Measurements from ENCODE around the gene ISLR2.
A peak's percentile ranks its signal among the peaks of the same experiment; 100 is the strongest.

ISLR2 gene

GRCh38 chr15:74109713-74110112 lies 20.7 kb upstream of the ISLR2 start:
- Histone ChIP-seq H3K36me3 (ENCODE audit: insufficient read depth, insufficient read length, low read length) (no peaks in the 10 kb centered on the region), H3K4me1 (ENCODE audit: insufficient read depth, insufficient read length) (no peaks in the 10 kb centered on the region), H3K27me3 (ENCODE audit: insufficient read depth, insufficient read length) (no peaks in the 10 kb centered on the region), H3K9me3 (ENCODE audit: insufficient read depth, low read length) (no peaks in the 10 kb centered on the region), H3K9ac (ENCODE audit: insufficient read length, low read depth) (no peak overlapping the region), H3K4me3 (ENCODE audit: insufficient read length, low read depth) (no peak overlapping the region)
- TF ChIP-seq YY1 (IDR thresholded peaks at IDR 0.05; ENCODE audit: insufficient read depth, insufficient read length) (no peak), ZNF274 (IDR thresholded peaks at IDR 0.05; ENCODE audit: low read depth, low read length) (no peak), SUZ12 (IDR thresholded peaks at IDR 0.05; ENCODE audit: extremely low read depth, insufficient read depth, insufficient read length) (no peak)
- no peak for DNase-seq (ENCODE audit: low read depth, low spot score)

- Histone ChIP-seq H3K36me3 (ENCODE audit: insufficient read depth, insufficient read length, low read length) (no peaks in the 10 kb centered on the region), H3K27me3 (ENCODE audit: insufficient read depth, insufficient read length) (peaks cover 24% of the 10 kb centered on the region), H3K4me3 (ENCODE audit: insufficient read length, low read depth) (no peak overlapping the region), H3K9me3 (ENCODE audit: insufficient read depth, low read length) (no peaks in the 10 kb centered on the region), H3K4me1 (ENCODE audit: insufficient read depth, insufficient read length) (peaks cover 14% of the 10 kb centered on the region), H3K9ac (ENCODE audit: insufficient read length, low read depth) (no peak overlapping the region)
- TF ChIP-seq YY1 (IDR thresholded peaks at IDR 0.05; ENCODE audit: insufficient read depth, insufficient read length) (no peak), ZNF274 (IDR thresholded peaks at IDR 0.05; ENCODE audit: low read depth, low read length) (no peak), SUZ12 (IDR thresholded peaks at IDR 0.05; ENCODE audit: extremely low read depth, insufficient read depth, insufficient read length) (no peak)
- DNase-seq (ENCODE audit: low read depth, low spot score): no peak
These were observed 10.0 kb upstream of the ISLR2 start for GRCh38 chr15:74120426-74120825.

DNA sequence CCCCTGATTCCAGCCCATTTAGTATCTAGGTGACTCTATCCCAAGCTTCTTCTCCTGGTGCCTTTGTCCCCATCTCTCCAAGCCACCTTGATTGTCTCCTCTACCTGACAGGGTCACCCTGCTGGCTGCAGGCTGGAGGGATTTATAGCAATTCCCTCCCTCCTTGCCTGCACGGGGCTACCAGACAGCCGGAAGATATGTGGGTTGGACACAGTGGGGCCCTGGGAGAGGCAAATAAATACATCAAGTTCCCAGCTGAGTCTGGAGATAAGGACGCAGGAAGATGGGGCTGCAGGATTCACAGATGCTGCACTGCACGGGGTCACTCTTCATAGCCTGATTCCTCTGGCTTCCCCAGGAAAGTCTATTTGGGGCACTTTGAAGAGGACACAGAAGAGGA lies 9.3 kb upstream of the ISLR2 start:
- H3K9ac ChIP-seq (ENCODE audit: insufficient read length, low read depth): no peak overlapping the region
- peaks cover 14% of the 10 kb centered on the region for H3K4me1 ChIP-seq (ENCODE audit: insufficient read depth, insufficient read length)
- H3K4me3 ChIP-seq (ENCODE audit: insufficient read length, low read depth): no peak overlapping the region
- H3K27me3 ChIP-seq (ENCODE audit: insufficient read depth, insufficient read length): peaks cover 28% of the 10 kb centered on the region
- no peaks in the 10 kb centered on the region for H3K9me3 ChIP-seq (ENCODE audit: insufficient read depth, low read length)
- no peak for DNase-seq (ENCODE audit: low read depth, low spot score)
- TF ChIP-seq YY1 (IDR thresholded peaks at IDR 0.05; ENCODE audit: insufficient read depth, insufficient read length) (no peak), ZNF274 (IDR thresholded peaks at IDR 0.05; ENCODE audit: low read depth, low read length) (no peak), SUZ12 (IDR thresholded peaks at IDR 0.05; ENCODE audit: extremely low read depth, insufficient read depth, insufficient read length) (no peak)
- no peaks in the 10 kb centered on the region for H3K36me3 ChIP-seq (ENCODE audit: insufficient read depth, insufficient read length, low read length)

DNA sequence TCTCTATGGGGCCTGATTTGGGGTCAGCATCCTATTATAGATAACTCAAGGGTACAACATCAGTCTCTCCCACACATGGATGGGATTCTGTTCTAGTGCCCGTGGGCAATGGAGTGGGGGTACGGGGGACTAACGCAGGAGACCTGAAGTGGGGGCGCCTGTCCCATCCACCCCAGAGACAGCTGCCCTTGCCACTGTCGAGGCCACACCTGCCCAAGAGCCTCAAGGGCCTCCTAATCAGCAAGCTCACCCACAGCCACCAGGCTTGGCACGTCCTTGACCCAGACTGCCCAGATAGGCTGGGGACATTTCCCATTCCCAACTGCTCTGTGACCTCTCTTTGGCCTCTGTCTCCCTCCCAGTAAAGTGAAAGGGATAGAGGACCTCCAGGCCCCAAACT lies 8.5 kb upstream of the ISLR2 start:
- H3K4me3 ChIP-seq (ENCODE audit: insufficient read length, low read depth): no peak overlapping the region
- H3K27me3 ChIP-seq (ENCODE audit: insufficient read depth, insufficient read length): peaks cover 35% of the 10 kb centered on the region
- no peak for TF ChIP-seq ZNF274 (IDR thresholded peaks at IDR 0.05; ENCODE audit: low read depth, low read length)
- TF ChIP-seq SUZ12 (IDR thresholded peaks at IDR 0.05; ENCODE audit: extremely low read depth, insufficient read depth, insufficient read length): no peak
- TF ChIP-seq YY1 (IDR thresholded peaks at IDR 0.05; ENCODE audit: insufficient read depth, insufficient read length): no peak
- H3K36me3 ChIP-seq (ENCODE audit: insufficient read depth, insufficient read length, low read length): no peaks in the 10 kb centered on the region
- H3K4me1 ChIP-seq (ENCODE audit: insufficient read depth, insufficient read length): peaks cover 14% of the 10 kb centered on the region
- H3K9ac ChIP-seq (ENCODE audit: insufficient read length, low read depth): peak overlapping the region; percentile 34
- DNase-seq (ENCODE audit: low read depth, low spot score): no peak
- H3K9me3 ChIP-seq (ENCODE audit: insufficient read depth, low read length): no peaks in the 10 kb centered on the region

DNA sequence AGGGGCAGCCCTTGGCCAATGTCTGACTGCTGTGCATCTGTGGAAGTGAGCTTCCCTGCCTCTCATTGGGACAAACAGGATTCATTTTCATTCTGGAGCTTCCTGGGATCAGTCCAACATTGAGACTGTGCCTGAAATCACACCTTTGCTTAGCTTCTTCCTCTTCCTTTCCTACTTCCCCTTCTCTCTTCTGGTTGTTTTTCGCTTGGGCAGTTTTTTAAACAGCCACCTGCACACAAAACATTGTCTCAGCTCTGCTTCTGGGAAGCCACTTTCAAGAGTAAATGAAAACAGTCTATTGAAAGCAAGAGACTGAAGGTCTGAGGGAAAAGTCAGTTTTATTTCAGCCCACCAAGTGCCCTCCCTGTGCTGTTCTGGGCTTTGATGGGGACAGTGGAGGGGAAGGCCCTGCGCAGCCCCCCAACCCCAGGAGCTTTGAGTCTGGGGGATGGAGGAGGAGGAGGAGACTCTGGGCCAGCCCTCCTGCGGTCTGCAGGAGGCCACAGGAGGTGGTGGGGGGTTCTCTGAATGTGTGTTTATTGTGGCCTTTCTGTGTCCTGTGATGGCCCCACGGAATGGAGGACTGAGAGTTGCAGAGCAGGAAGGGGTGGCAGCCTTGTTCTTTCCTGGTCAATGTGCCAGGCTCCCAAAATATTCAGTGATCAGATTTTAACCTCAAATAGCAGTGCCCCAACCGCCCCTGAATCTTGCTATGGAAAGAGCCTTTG lies 7.8 kb upstream of the ISLR2 start:
- no peaks in the 10 kb centered on the region for H3K9me3 ChIP-seq (ENCODE audit: insufficient read depth, low read length)
- H3K4me3 ChIP-seq (ENCODE audit: insufficient read length, low read depth): no peak overlapping the region
- DNase-seq (ENCODE audit: low read depth, low spot score): no peak
- peaks cover 14% of the 10 kb centered on the region for H3K4me1 ChIP-seq (ENCODE audit: insufficient read depth, insufficient read length)
- peak overlapping the region; percentile 34 for H3K9ac ChIP-seq (ENCODE audit: insufficient read length, low read depth)
- TF ChIP-seq YY1 (IDR thresholded peaks at IDR 0.05; ENCODE audit: insufficient read depth, insufficient read length): no peak
- no peak for TF ChIP-seq SUZ12 (IDR thresholded peaks at IDR 0.05; ENCODE audit: extremely low read depth, insufficient read depth, insufficient read length)
- no peak for TF ChIP-seq ZNF274 (IDR thresholded peaks at IDR 0.05; ENCODE audit: low read depth, low read length)
- H3K27me3 ChIP-seq (ENCODE audit: insufficient read depth, insufficient read length): peaks cover 41% of the 10 kb centered on the region
- no peaks in the 10 kb centered on the region for H3K36me3 ChIP-seq (ENCODE audit: insufficient read depth, insufficient read length, low read length)

DNA sequence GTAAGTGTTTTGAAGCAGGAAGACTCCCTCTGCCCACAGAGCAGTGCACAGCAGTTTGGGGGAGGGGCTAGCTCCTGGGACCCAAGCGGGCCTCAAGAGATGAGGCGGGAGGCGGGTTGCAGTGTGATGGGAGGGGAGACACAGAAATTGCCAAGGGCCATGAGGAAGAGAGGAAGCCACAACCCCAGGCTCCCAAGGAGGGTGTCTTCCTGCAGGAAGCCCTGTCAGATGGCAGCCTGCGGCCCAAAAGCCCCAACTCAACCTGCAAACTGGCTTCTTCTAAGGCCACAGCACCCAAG lies 7.3 kb upstream of the ISLR2 start:
- no peak for TF ChIP-seq ZNF274 (IDR thresholded peaks at IDR 0.05; ENCODE audit: low read depth, low read length)
- TF ChIP-seq YY1 (IDR thresholded peaks at IDR 0.05; ENCODE audit: insufficient read depth, insufficient read length): no peak
- TF ChIP-seq SUZ12 (IDR thresholded peaks at IDR 0.05; ENCODE audit: extremely low read depth, insufficient read depth, insufficient read length): no peak
- peaks cover 14% of the 10 kb centered on the region for H3K4me1 ChIP-seq (ENCODE audit: insufficient read depth, insufficient read length)
- H3K36me3 ChIP-seq (ENCODE audit: insufficient read depth, insufficient read length, low read length): no peaks in the 10 kb centered on the region
- H3K4me3 ChIP-seq (ENCODE audit: insufficient read length, low read depth): no peak overlapping the region
- H3K9me3 ChIP-seq (ENCODE audit: insufficient read depth, low read length): no peaks in the 10 kb centered on the region
- no peak for DNase-seq (ENCODE audit: low read depth, low spot score)
- H3K27me3 ChIP-seq (ENCODE audit: insufficient read depth, insufficient read length): peaks cover 47% of the 10 kb centered on the region
- no peak overlapping the region for H3K9ac ChIP-seq (ENCODE audit: insufficient read length, low read depth)

- no peak overlapping the region for H3K9ac ChIP-seq (ENCODE audit: insufficient read length, low read depth)
- no peaks in the 10 kb centered on the region for H3K36me3 ChIP-seq (ENCODE audit: insufficient read depth, insufficient read length, low read length)
- peaks cover 52% of the 10 kb centered on the region for H3K27me3 ChIP-seq (ENCODE audit: insufficient read depth, insufficient read length)
- H3K9me3 ChIP-seq (ENCODE audit: insufficient read depth, low read length): no peaks in the 10 kb centered on the region
- H3K4me3 ChIP-seq (ENCODE audit: insufficient read length, low read depth): no peak overlapping the region
- DNase-seq (ENCODE audit: low read depth, low spot score): no peak
- H3K4me1 ChIP-seq (ENCODE audit: insufficient read depth, insufficient read length): peaks cover 18% of the 10 kb centered on the region
- TF ChIP-seq SUZ12 (IDR thresholded peaks at IDR 0.05; ENCODE audit: extremely low read depth, insufficient read depth, insufficient read length): no peak
- no peak for TF ChIP-seq YY1 (IDR thresholded peaks at IDR 0.05; ENCODE audit: insufficient read depth, insufficient read length)
- TF ChIP-seq ZNF274 (IDR thresholded peaks at IDR 0.05; ENCODE audit: low read depth, low read length): no peak
These were observed 6.7 kb upstream of the ISLR2 start for GRCh38 chr15:74123658-74124057.
